ENCODE results near the gene L3MBTL4.

The L3MBTL4 gene

GRCh38 chr18:6367208-6367607, 47.5 kb downstream of the L3MBTL4 start:
- Histone ChIP-seq H3K36me3 (ENCODE audit: control insufficient read depth in 5 of 5, insufficient read depth in 5 of 5, low read length in 5 of 5) (no peaks in the 10 kb centered on the region), H3K27ac (ENCODE audit: low read depth, low read length) (no peak overlapping the region), H3K9ac (ENCODE audit: low read length in 5 of 5) (no peak overlapping the region), H3K4me1 (ENCODE audit: control insufficient read depth in 5 of 5, insufficient read depth in 5 of 5, low read length in 5 of 5) (no peaks in the 10 kb centered on the region), H3K9me3 (ENCODE audit: control insufficient read depth in 5 of 5, low read length in 5 of 5) (peaks cover 0 to 4% (median 0%) of the 10 kb centered on the region in 5 donors), H3K4me3 (ENCODE audit: low read depth in 1 of 5, low read length in 5 of 5) (no peak overlapping the region), H3K27me3 (ENCODE audit: control insufficient read depth in 5 of 5, insufficient read depth in 4 of 5, low read length in 5 of 5) (no peaks in the 10 kb centered on the region)

- Histone ChIP-seq H3K27me3 (ENCODE audit: control insufficient read depth in 5 of 5, insufficient read depth in 4 of 5, low read length in 5 of 5) (no peaks in the 10 kb centered on the region), H3K9ac (ENCODE audit: low read length in 5 of 5) (no peak overlapping the region), H3K36me3 (ENCODE audit: control insufficient read depth in 5 of 5, insufficient read depth in 5 of 5, low read length in 5 of 5) (no peaks in the 10 kb centered on the region), H3K27ac (ENCODE audit: low read depth, low read length) (no peak overlapping the region), H3K4me3 (ENCODE audit: low read depth in 1 of 5, low read length in 5 of 5) (no peak overlapping the region), H3K9me3 (ENCODE audit: control insufficient read depth in 5 of 5, low read length in 5 of 5) (no peaks in the 10 kb centered on the region), H3K4me1 (ENCODE audit: control insufficient read depth in 5 of 5, insufficient read depth in 5 of 5, low read length in 5 of 5) (no peaks in the 10 kb centered on the region)
Measured at GRCh38 chr18:6366776-6367175, 47.9 kb downstream of the L3MBTL4 start.

- Histone ChIP-seq H3K36me3 (ENCODE audit: control insufficient read depth in 5 of 5, insufficient read depth in 5 of 5, low read length in 5 of 5) (no peaks in the 10 kb centered on the region), H3K4me1 (ENCODE audit: control insufficient read depth in 5 of 5, insufficient read depth in 5 of 5, low read length in 5 of 5) (no peaks in the 10 kb centered on the region), H3K9me3 (ENCODE audit: control insufficient read depth in 5 of 5, low read length in 5 of 5) (no peaks in the 10 kb centered on the region), H3K27me3 (ENCODE audit: control insufficient read depth in 5 of 5, insufficient read depth in 4 of 5, low read length in 5 of 5) (no peaks in the 10 kb centered on the region), H3K27ac (ENCODE audit: low read depth, low read length) (no peak overlapping the region), H3K9ac (ENCODE audit: low read length in 5 of 5) (no peak overlapping the region), H3K4me3 (ENCODE audit: low read depth in 1 of 5, low read length in 5 of 5) (no peak overlapping the region)
Measured at GRCh38 chr18:6365385-6365784, 49.3 kb downstream of the L3MBTL4 start.

- Histone ChIP-seq H3K4me3 (ENCODE audit: low read depth in 1 of 5, low read length in 5 of 5) (no peak overlapping the region), H3K36me3 (ENCODE audit: control insufficient read depth in 5 of 5, insufficient read depth in 5 of 5, low read length in 5 of 5) (no peaks in the 10 kb centered on the region), H3K27me3 (ENCODE audit: control insufficient read depth in 5 of 5, insufficient read depth in 4 of 5, low read length in 5 of 5) (no peaks in the 10 kb centered on the region), H3K9ac (ENCODE audit: low read length in 5 of 5) (no peak overlapping the region), H3K9me3 (ENCODE audit: control insufficient read depth in 5 of 5, low read length in 5 of 5) (no peaks in the 10 kb centered on the region), H3K27ac (ENCODE audit: low read depth, low read length) (no peak overlapping the region), H3K4me1 (ENCODE audit: control insufficient read depth in 5 of 5, insufficient read depth in 5 of 5, low read length in 5 of 5) (no peaks in the 10 kb centered on the region)
Measured at GRCh38 chr18:6363216-6363615, 51.5 kb downstream of the L3MBTL4 start.

- Histone ChIP-seq H3K9ac (ENCODE audit: low read length in 5 of 5) (no peak overlapping the region), H3K4me3 (ENCODE audit: low read depth in 1 of 5, low read length in 5 of 5) (no peak overlapping the region), H3K4me1 (ENCODE audit: control insufficient read depth in 5 of 5, insufficient read depth in 5 of 5, low read length in 5 of 5) (no peaks in the 10 kb centered on the region), H3K9me3 (ENCODE audit: control insufficient read depth in 5 of 5, low read length in 5 of 5) (no peaks in the 10 kb centered on the region), H3K27ac (ENCODE audit: low read depth, low read length) (no peak overlapping the region), H3K27me3 (ENCODE audit: control insufficient read depth in 5 of 5, insufficient read depth in 4 of 5, low read length in 5 of 5) (no peaks in the 10 kb centered on the region), H3K36me3 (ENCODE audit: control insufficient read depth in 5 of 5, insufficient read depth in 5 of 5, low read length in 5 of 5) (no peaks in the 10 kb centered on the region)
Measured at GRCh38 chr18:6362559-6363129, 52.1 kb downstream of the L3MBTL4 start.

- Histone ChIP-seq H3K9me3 (ENCODE audit: control insufficient read depth in 5 of 5, low read length in 5 of 5) (no peaks in the 10 kb centered on the region), H3K4me1 (ENCODE audit: control insufficient read depth in 5 of 5, insufficient read depth in 5 of 5, low read length in 5 of 5) (no peaks in the 10 kb centered on the region), H3K36me3 (ENCODE audit: control insufficient read depth in 5 of 5, insufficient read depth in 5 of 5, low read length in 5 of 5) (no peaks in the 10 kb centered on the region), H3K27me3 (ENCODE audit: control insufficient read depth in 5 of 5, insufficient read depth in 4 of 5, low read length in 5 of 5) (no peaks in the 10 kb centered on the region), H3K27ac (ENCODE audit: low read depth, low read length) (no peak overlapping the region), H3K4me3 (ENCODE audit: low read depth in 1 of 5, low read length in 5 of 5) (no peak overlapping the region), H3K9ac (ENCODE audit: low read length in 5 of 5) (no peak overlapping the region)
Measured at GRCh38 chr18:6357668-6358067, 57.0 kb downstream of the L3MBTL4 start.

- Histone ChIP-seq H3K36me3 (ENCODE audit: control insufficient read depth in 5 of 5, insufficient read depth in 5 of 5, low read length in 5 of 5) (no peaks in the 10 kb centered on the region), H3K4me1 (ENCODE audit: control insufficient read depth in 5 of 5, insufficient read depth in 5 of 5, low read length in 5 of 5) (no peaks in the 10 kb centered on the region), H3K27ac (ENCODE audit: low read depth, low read length) (no peak overlapping the region), H3K4me3 (ENCODE audit: low read depth in 1 of 5, low read length in 5 of 5) (no peak overlapping the region), H3K9me3 (ENCODE audit: control insufficient read depth in 5 of 5, low read length in 5 of 5) (no peaks in the 10 kb centered on the region), H3K9ac (ENCODE audit: low read length in 5 of 5) (no peak overlapping the region), H3K27me3 (ENCODE audit: control insufficient read depth in 5 of 5, insufficient read depth in 4 of 5, low read length in 5 of 5) (no peaks in the 10 kb centered on the region)
Measured at GRCh38 chr18:6355789-6356589, 58.7 kb downstream of the L3MBTL4 start.

- no peak overlapping the region for H3K4me3 ChIP-seq (ENCODE audit: low read depth in 1 of 5, low read length in 5 of 5)
- no peak overlapping the region for H3K9ac ChIP-seq (ENCODE audit: low read length in 5 of 5)
- peaks cover 0 to 3% (median 0%) of the 10 kb centered on the region in 5 donors for H3K9me3 ChIP-seq (ENCODE audit: control insufficient read depth in 5 of 5, low read length in 5 of 5)
- no peaks in the 10 kb centered on the region for H3K4me1 ChIP-seq (ENCODE audit: control insufficient read depth in 5 of 5, insufficient read depth in 5 of 5, low read length in 5 of 5)
- H3K36me3 ChIP-seq (ENCODE audit: control insufficient read depth in 5 of 5, insufficient read depth in 5 of 5, low read length in 5 of 5), result no peaks in the 10 kb centered on the region
- H3K27me3 ChIP-seq (ENCODE audit: control insufficient read depth in 5 of 5, insufficient read depth in 4 of 5, low read length in 5 of 5), result no peaks in the 10 kb centered on the region
- H3K27ac ChIP-seq (ENCODE audit: low read depth, low read length), result no peak overlapping the region
Measured at GRCh38 chr18:6352275-6352674, 62.4 kb downstream of the L3MBTL4 start.

GRCh38 chr18:6342990-6343389, 71.7 kb downstream of the L3MBTL4 start:
- Histone ChIP-seq H3K9me3 (ENCODE audit: control insufficient read depth in 5 of 5, low read length in 5 of 5) (peaks cover 2 to 16% (median 12%) of the 10 kb centered on the region in 5 donors), H3K9ac (ENCODE audit: low read length in 5 of 5) (no peak overlapping the region), H3K36me3 (ENCODE audit: control insufficient read depth in 5 of 5, insufficient read depth in 5 of 5, low read length in 5 of 5) (no peaks in the 10 kb centered on the region), H3K4me3 (ENCODE audit: low read depth in 1 of 5, low read length in 5 of 5) (no peak overlapping the region), H3K27me3 (ENCODE audit: control insufficient read depth in 5 of 5, insufficient read depth in 4 of 5, low read length in 5 of 5) (no peaks in the 10 kb centered on the region), H3K4me1 (ENCODE audit: control insufficient read depth in 5 of 5, insufficient read depth in 5 of 5, low read length in 5 of 5) (no peaks in the 10 kb centered on the region), H3K27ac (ENCODE audit: low read depth, low read length) (no peak overlapping the region)

- H3K27me3 ChIP-seq (ENCODE audit: control insufficient read depth in 5 of 5, insufficient read depth in 4 of 5, low read length in 5 of 5), result no peaks in the 10 kb centered on the region
Measured at GRCh38 chr18:6341709-6342108, 73.0 kb downstream of the L3MBTL4 start.

More at GRCh38 chr18:6341709-6342108, 73.0 kb downstream of the L3MBTL4 start:
- Histone ChIP-seq H3K9ac (ENCODE audit: low read length in 5 of 5) (no peak overlapping the region), H3K36me3 (ENCODE audit: control insufficient read depth in 5 of 5, insufficient read depth in 5 of 5, low read length in 5 of 5) (no peaks in the 10 kb centered on the region), H3K4me1 (ENCODE audit: control insufficient read depth in 5 of 5, insufficient read depth in 5 of 5, low read length in 5 of 5) (no peaks in the 10 kb centered on the region), H3K4me3 (ENCODE audit: low read depth in 1 of 5, low read length in 5 of 5) (no peak overlapping the region), H3K27ac (ENCODE audit: low read depth, low read length) (no peak overlapping the region), H3K9me3 (ENCODE audit: control insufficient read depth in 5 of 5, low read length in 5 of 5) (peaks cover 2 to 16% (median 12%) of the 10 kb centered on the region in 5 donors)
